IPS-18a (cell line): Measurements from ENCODE around the gene HRG.
"Not testable (repeated sequence)": the region's sequence is repeated elsewhere in the genome, so short reads cannot be mapped to it uniquely, and the experiment has no call there.

Experiments
- H3K27ac ChIP-seq: one replicate; pipeline ENCODE4 v1.5.1; 2013; ENCODE audit warnings: low read length
- H3K27me3 ChIP-seq: one replicate; pipeline ENCODE4 v1.6.1; 2013; ENCODE audit warnings: mild to moderate bottlenecking, low read length; ENCODE audit not compliant: control insufficient read depth, insufficient read depth
- H3K36me3 ChIP-seq: one replicate; pipeline ENCODE4 v1.6.1; 2013; ENCODE audit warnings: low read depth, low read length; ENCODE audit not compliant: control insufficient read depth
- H3K4me1 ChIP-seq: one replicate; pipeline ENCODE4 v1.6.1; 2013; ENCODE audit warnings: low read depth, low read length; ENCODE audit not compliant: control insufficient read depth
- H3K4me3 ChIP-seq: one replicate; pipeline ENCODE4 v1.5.1; 2013; ENCODE audit warnings: low read length
- H3K9ac ChIP-seq: one replicate; pipeline ENCODE4 v1.6.1; 2013; ENCODE audit warnings: mild to moderate bottlenecking, low read length, moderate library complexity
- H3K9me3 ChIP-seq: one replicate; pipeline ENCODE4 v1.6.1; 2013; ENCODE audit warnings: low read depth, low read length; ENCODE audit not compliant: control insufficient read depth

Gene HRG

GRCh38 chr3:186626254-186626847, 39.5 kb upstream of the HRG start:
- Histone ChIP-seq H3K27ac (no peak overlapping the region), H3K9ac (no peak overlapping the region), H3K4me3 (no peak overlapping the region), H3K27me3 (no peaks in the 10 kb centered on the region), H3K4me1 (no peaks in the 10 kb centered on the region), H3K9me3 (no peaks in the 10 kb centered on the region), H3K36me3 (no peaks in the 10 kb centered on the region)

- Histone ChIP-seq H3K4me1 (no peaks in the 10 kb centered on the region), H3K4me3 (no peak overlapping the region), H3K27me3 (no peaks in the 10 kb centered on the region), H3K36me3 (no peaks in the 10 kb centered on the region), H3K27ac (no peak overlapping the region), H3K9me3 (no peaks in the 10 kb centered on the region), H3K9ac (no peak overlapping the region)
Measured at GRCh38 chr3:186627852-186628414, 37.9 kb upstream of the HRG start.

- no peaks in the 10 kb centered on the region for H3K27me3 ChIP-seq
- no peaks in the 10 kb centered on the region for H3K36me3 ChIP-seq
- no peak overlapping the region for H3K4me3 ChIP-seq
- H3K9me3 ChIP-seq = no peaks in the 10 kb centered on the region
- no peak overlapping the region for H3K9ac ChIP-seq
- no peak overlapping the region for H3K27ac ChIP-seq
- no peaks in the 10 kb centered on the region for H3K4me1 ChIP-seq
Measured at GRCh38 chr3:186628756-186629155, 37.1 kb upstream of the HRG start.

GRCh38 chr3:186630950-186631641, 34.7 kb upstream of the HRG start:
- Histone ChIP-seq H3K27me3 (no peaks in the 10 kb centered on the region), H3K4me1 (no peaks in the 10 kb centered on the region), H3K4me3 (no peak overlapping the region), H3K9ac (no peak overlapping the region), H3K27ac (no peak overlapping the region), H3K36me3 (no peaks in the 10 kb centered on the region), H3K9me3 (no peaks in the 10 kb centered on the region)

- Histone ChIP-seq H3K9me3 (no peaks in the 10 kb centered on the region), H3K36me3 (no peaks in the 10 kb centered on the region), H3K4me1 (no peaks in the 10 kb centered on the region), H3K27ac (no peak overlapping the region), H3K27me3 (no peaks in the 10 kb centered on the region), H3K4me3 (no peak overlapping the region), H3K9ac (no peak overlapping the region)
Measured at GRCh38 chr3:186633481-186633880, 32.3 kb upstream of the HRG start.

- not testable (repeated sequence) for H3K27ac ChIP-seq, H3K4me3 ChIP-seq, H3K9ac ChIP-seq, H3K9me3 ChIP-seq, H3K27me3 ChIP-seq, H3K4me1 ChIP-seq, H3K36me3 ChIP-seq
Measured at GRCh38 chr3:186634207-186634606, 31.6 kb upstream of the HRG start.

GRCh38 chr3:186635532-186635931, 30.3 kb upstream of the HRG start:
- no peaks in the 10 kb centered on the region for H3K4me1 ChIP-seq
- H3K27me3 ChIP-seq = no peaks in the 10 kb centered on the region
- no peaks in the 10 kb centered on the region for H3K9me3 ChIP-seq
- no peak overlapping the region for H3K27ac ChIP-seq
- no peaks in the 10 kb centered on the region for H3K36me3 ChIP-seq
- no peak overlapping the region for H3K4me3 ChIP-seq
- no peak overlapping the region for H3K9ac ChIP-seq

GRCh38 chr3:186636536-186636935, 29.3 kb upstream of the HRG start:
- H3K9me3 ChIP-seq = no peaks in the 10 kb centered on the region
- H3K9ac ChIP-seq = no peak overlapping the region
- no peaks in the 10 kb centered on the region for H3K27me3 ChIP-seq
- no peak overlapping the region for H3K4me3 ChIP-seq
- no peaks in the 10 kb centered on the region for H3K4me1 ChIP-seq
- no peaks in the 10 kb centered on the region for H3K36me3 ChIP-seq
- H3K27ac ChIP-seq = no peak overlapping the region

GRCh38 chr3:186637686-186638085, 28.1 kb upstream of the HRG start:
- H3K36me3 ChIP-seq = no peaks in the 10 kb centered on the region
- H3K27me3 ChIP-seq = no peaks in the 10 kb centered on the region
- H3K4me1 ChIP-seq = no peaks in the 10 kb centered on the region
- no peak overlapping the region for H3K27ac ChIP-seq
- no peak overlapping the region for H3K4me3 ChIP-seq
- H3K9me3 ChIP-seq = no peaks in the 10 kb centered on the region
- no peak overlapping the region for H3K9ac ChIP-seq

- Histone ChIP-seq H3K9ac (no peak overlapping the region), H3K27me3 (no peaks in the 10 kb centered on the region), H3K4me3 (no peak overlapping the region), H3K36me3 (no peaks in the 10 kb centered on the region), H3K4me1 (peaks cover 5% of the 10 kb centered on the region), H3K27ac (no peak overlapping the region), H3K9me3 (no peaks in the 10 kb centered on the region)
Measured at GRCh38 chr3:186638259-186638658, 27.6 kb upstream of the HRG start.

- Histone ChIP-seq H3K4me3 (no peak within 1 kb of the TSS), H3K27ac (no peak within 1 kb of the TSS), H3K4me1 (peaks cover 8% of the 10 kb centered on the region), H3K9ac (no peak within 1 kb of the TSS), H3K36me3 (no peaks in the 10 kb centered on the region), H3K27me3 (no peaks in the 10 kb centered on the region), H3K9me3 (no peaks in the 10 kb centered on the region)
Measured at GRCh38 chr3:186639778-186640472, 25.9 kb upstream of the HRG start, which contains the start of gene FETUB. TSS of gene FETUB (plus strand) at chr3:186640399. CDS start at chr3:186640461, 62 bp downstream.
